Endothelial cell (in vitro differentiated cells): ENCODE results near the gene MBD3L1. TPM values are rescaled to one million over a fixed set of nuclear protein-coding genes. Genes with fewer than 3 reads are reported as not detected.

ENCODE experiments used
- DNase-seq: peaks from one replicate; pipeline ENCODE4 v3.0.0; 2021; ENCODE audit warnings: low spot score
- H3K27ac Mint-ChIP-seq: one replicate; pipeline ENCODE4 v1.8.0; 2021; ENCODE audit warnings: mixed read lengths, inconsistent platforms; ENCODE audit not compliant: unreplicated experiment
- H3K27me3 Mint-ChIP-seq: one replicate; pipeline ENCODE4 v1.8.0; 2021; ENCODE audit warnings: mild to moderate bottlenecking, moderate library complexity, mixed read lengths, inconsistent platforms; ENCODE audit not compliant: unreplicated experiment
- H3K36me3 Mint-ChIP-seq: one replicate; pipeline ENCODE4 v1.8.0; 2021; ENCODE audit warnings: mild to moderate bottlenecking, low read depth, mixed read lengths, inconsistent platforms; ENCODE audit not compliant: unreplicated experiment
- H3K4me1 Mint-ChIP-seq: one replicate; pipeline ENCODE4 v1.8.0; 2021; ENCODE audit warnings: mild to moderate bottlenecking, mixed read lengths, inconsistent platforms; ENCODE audit not compliant: unreplicated experiment
- H3K4me3 Mint-ChIP-seq: one replicate; pipeline ENCODE4 v1.8.0; 2021; ENCODE audit warnings: mild to moderate bottlenecking, mixed read lengths, inconsistent platforms; ENCODE audit not compliant: unreplicated experiment
- H3K9me3 Mint-ChIP-seq: one replicate; pipeline ENCODE4 v1.8.0; 2021; ENCODE audit warnings: mixed read lengths, inconsistent platforms; ENCODE audit not compliant: unreplicated experiment
- CTCF ChIP-seq: fragments of 200-600 bp; sonication (generic); IDR thresholded peaks from one replicate; pipeline ENCODE4 v1.5.0; 2021; ENCODE audit warnings: antibody characterized with exemption; ENCODE audit not compliant: unreplicated experiment
- total RNA-seq: library from RNA; stranded (reverse); fragmentation: NEBNext Ultra II Directional; extraction: Animal tissue kit (Norgen Biotek cat#: 25700); gene quantifications from one replicate; pipeline ENCODE4 v1.2.1, GENCODE V29; 2021; ENCODE audit not compliant: unreplicated experiment

MBD3L1 gene
- total RNA-seq, 1 donor from 2014 or later: not detected

DNA sequence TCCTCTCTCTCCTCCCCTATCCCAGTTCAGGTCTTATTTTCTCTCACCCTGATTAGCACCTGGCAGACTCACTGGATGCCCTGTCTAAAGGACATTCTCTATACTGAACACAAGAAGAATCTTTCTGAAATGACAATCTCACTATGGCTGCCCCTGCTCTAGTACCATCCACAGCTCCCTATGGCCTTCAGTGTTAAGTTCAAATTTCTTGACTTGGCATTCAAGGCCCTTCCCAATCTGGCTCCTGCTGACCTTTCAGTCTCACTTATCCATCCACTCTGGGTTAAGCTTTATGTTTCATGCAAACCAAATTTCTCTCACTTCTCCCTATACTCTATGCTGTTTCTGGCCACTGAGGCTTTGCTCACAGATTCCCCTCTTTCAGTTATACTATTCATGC lies 34.2 kb downstream of the MBD3L1 start:
- no peak overlapping the region for H3K4me3 Mint-ChIP-seq
- peaks cover 6% of the 10 kb centered on the region for H3K27me3 Mint-ChIP-seq
- H3K27ac Mint-ChIP-seq: no peak overlapping the region
- no peak for DNase-seq
- no peak for TF ChIP-seq CTCF
- peaks cover 5% of the 10 kb centered on the region for H3K36me3 Mint-ChIP-seq
- no peaks in the 10 kb centered on the region for H3K4me1 Mint-ChIP-seq
- peaks cover 25% of the 10 kb centered on the region for H3K9me3 Mint-ChIP-seq

- Mint-ChIP-seq H3K4me3 (no peak overlapping the region), H3K36me3 (peaks cover 34% of the 10 kb centered on the region), H3K4me1 (no peaks in the 10 kb centered on the region), H3K27ac (no peak overlapping the region), H3K9me3 (peaks cover 47% of the 10 kb centered on the region), H3K27me3 (peaks cover 6% of the 10 kb centered on the region)
- no peak for TF ChIP-seq CTCF
- no peak for DNase-seq
Measured at GRCh38 chr19:8877854-8878705, 45.9 kb downstream of the MBD3L1 start.

GRCh38 chr19:8880868-8881488 lies 48.8 kb downstream of the MBD3L1 start:
- Mint-ChIP-seq H3K27me3 (peaks cover 6% of the 10 kb centered on the region), H3K4me1 (no peaks in the 10 kb centered on the region), H3K4me3 (no peak overlapping the region), H3K36me3 (peaks cover 33% of the 10 kb centered on the region), H3K27ac (no peak overlapping the region), H3K9me3 (peaks cover 44% of the 10 kb centered on the region)
- no peak for DNase-seq
- no peak for TF ChIP-seq CTCF

- Mint-ChIP-seq H3K4me1 (no peaks in the 10 kb centered on the region), H3K36me3 (peaks cover 33% of the 10 kb centered on the region), H3K4me3 (no peak overlapping the region), H3K27me3 (peaks cover 6% of the 10 kb centered on the region), H3K27ac (no peak overlapping the region), H3K9me3 (peaks cover 44% of the 10 kb centered on the region)
- no peak for DNase-seq
- TF ChIP-seq CTCF: no peak
Measured at GRCh38 chr19:8881512-8881911, 49.3 kb downstream of the MBD3L1 start.

GRCh38 chr19:8884416-8884815 lies 52.2 kb downstream of the MBD3L1 start:
- H3K4me3 Mint-ChIP-seq: no peak overlapping the region
- H3K4me1 Mint-ChIP-seq: no peaks in the 10 kb centered on the region
- peaks cover 18% of the 10 kb centered on the region for H3K36me3 Mint-ChIP-seq
- no peak overlapping the region for H3K27ac Mint-ChIP-seq
- peaks cover 3% of the 10 kb centered on the region for H3K27me3 Mint-ChIP-seq
- DNase-seq: no peak
- peaks cover 22% of the 10 kb centered on the region for H3K9me3 Mint-ChIP-seq
- no peak for TF ChIP-seq CTCF
